Endothelial cell of umbilical vein (primary cell): ENCODE measurements around the gene LHX4. TPM values are rescaled to one million over a fixed set of nuclear protein-coding genes. Genes with fewer than 3 reads are reported as not detected.

Experiments used
- BruUV-seq: library from RNA; stranded (reverse); fragments of 400-500 nt; replicated peaks from 2 replicates; lab custom pipeline; 2021; lab: Mats Ljungman, UMichigan
- CTCF ChIA-PET: fragments of 300-600, 350-600 bp; sonication (Branson Sonifier 250); formaldehyde crosslinking; loops from one replicate; lab custom pipeline; 2021; ENCODE audit warnings: antibody characterized with exemption, inconsistent platforms; lab: Charles Lee
- POLR2A ChIA-PET: fragments of 300-600, 350-600 bp; sonication (Branson Sonifier 250); formaldehyde crosslinking; loops from one replicate; lab custom pipeline; 2021; ENCODE audit warnings: antibody characterized with exemption, inconsistent platforms; lab: Charles Lee
- DNase-seq: peaks from one replicate; pipeline ENCODE4 v3.0.0-alpha.2; 2011; ENCODE audit warnings: low read depth, low spot score
- FAIRE-seq: peaks from 2 replicates; lab custom pipeline; 2011; peaks lifted over from hg19 to GRCh38; lab: Jason Lieb, UNC
- H2AFZ ChIP-seq: 2 replicates; pipeline ENCODE4 v1.6.0; 2012; ENCODE audit warnings: low read depth, low read length, control low read depth, inconsistent platforms
- H3K27ac ChIP-seq: 2 replicates; pipeline ENCODE4 v1.5.1; 2011; ENCODE audit warnings: low read depth, mild to moderate bottlenecking, control low read depth, low read length, moderate library complexity; ENCODE audit not compliant: insufficient read depth
- H3K27me3 ChIP-seq, 2 experiments: 2 replicates each; pipeline versions ENCODE4 v1.6.0 to v1.6.1; 2011; ENCODE audit warnings: low read length in 2 of 2, mixed read lengths in 1 of 2; ENCODE audit not compliant: control insufficient read depth in 2 of 2, insufficient read depth in 2 of 2
- H3K36me3 ChIP-seq, 2 experiments: 2 replicates in 1 of 2; 3 replicates in 1 of 2; pipeline ENCODE4 v1.5.1; 2011; ENCODE audit warnings: low read length in 2 of 2, mild to moderate bottlenecking in 1 of 2, moderate library complexity in 1 of 2; ENCODE audit not compliant: control insufficient read depth in 2 of 2, insufficient read depth in 2 of 2; ENCODE audit errors: extremely low read depth in 1 of 2
- H3K4me1 ChIP-seq: 3 replicates; pipeline ENCODE4 v1.5.1; 2011; ENCODE audit warnings: mild to moderate bottlenecking, low read length; ENCODE audit not compliant: control insufficient read depth, insufficient read depth; ENCODE audit errors: extremely low read depth
- H3K4me2 ChIP-seq: 2 replicates; pipeline ENCODE4 v1.6.1; 2011; ENCODE audit warnings: low read length, control low read depth, mixed read lengths; ENCODE audit not compliant: insufficient read depth
- H3K4me3 ChIP-seq, 3 experiments: fragments of 200-600 bp in 1 of 3; sonication (generic), shearing (Covaris generic) in 1 of 3; replicated peaks in 1 of 3; 2 replicates each; pipeline ENCODE4 v1.5.1; 2011 to 2016; ENCODE audit warnings: control low read depth in 3 of 3, low read length in 3 of 3, mild to moderate bottlenecking in 2 of 3, inconsistent platforms in 1 of 3, low read depth in 1 of 3, moderate library complexity in 1 of 3; ENCODE audit not compliant: insufficient read depth in 1 of 3
- H3K79me2 ChIP-seq: 2 replicates; pipeline ENCODE4 v1.6.0; 2012; ENCODE audit warnings: low read length, inconsistent platforms; ENCODE audit not compliant: control insufficient read depth, insufficient read depth
- H3K9ac ChIP-seq: replicated peaks from 2 replicates; pipeline ENCODE3; 2011; ENCODE audit warnings: low read length, control low read depth; ENCODE audit not compliant: insufficient read depth; ENCODE audit errors: extremely low read depth
- H3K9me1 ChIP-seq: replicated peaks from 3 replicates; pipeline ENCODE4 v1.6.0; 2011; ENCODE audit warnings: mild to moderate bottlenecking, low read length; ENCODE audit not compliant: control insufficient read depth, insufficient read depth; ENCODE audit errors: extremely low read depth
- H3K9me3 ChIP-seq: replicated peaks from 2 replicates; pipeline ENCODE4 v1.5.1; 2012; ENCODE audit warnings: low read length, inconsistent platforms; ENCODE audit not compliant: control insufficient read depth, insufficient read depth
- H4K20me1 ChIP-seq: replicated peaks from 2 replicates; pipeline ENCODE3; 2011; ENCODE audit warnings: mild to moderate bottlenecking, low read length; ENCODE audit not compliant: control insufficient read depth, insufficient read depth; ENCODE audit errors: extremely low read depth
- CTCF ChIP-seq, 2 donors: IDR thresholded peaks; 1 replicate in 1 of 2; 2 replicates in 1 of 2; pipeline ENCODE4 v1.5.1; 2011; ENCODE audit warnings: low read length in 2 of 2, mild to moderate bottlenecking in 2 of 2, moderate library complexity in 2 of 2, control low read depth in 1 of 2, inconsistent platforms in 1 of 2, low read depth in 1 of 2; ENCODE audit not compliant: insufficient read depth in 1 of 2; ENCODE audit errors: extremely low read depth in 1 of 2
- EZH2 ChIP-seq: IDR thresholded peaks from 2 replicates; pipeline ENCODE4 v1.6.1; 2012; ENCODE audit warnings: borderline replicate concordance, low read depth, mild to moderate bottlenecking, moderate library complexity, low read length, inconsistent platforms; ENCODE audit not compliant: severe bottlenecking
- FOS ChIP-seq: IDR thresholded peaks from 2 replicates; pipeline ENCODE4 v1.6.1; 2011; ENCODE audit warnings: mild to moderate bottlenecking, low read length, moderate library complexity, borderline replicate concordance; ENCODE audit not compliant: insufficient read depth
- GATA2 ChIP-seq: IDR thresholded peaks from 2 replicates; pipeline ENCODE4 v1.7.0; 2011; ENCODE audit warnings: low read depth, mild to moderate bottlenecking, moderate library complexity, mixed read lengths, low read length; ENCODE audit not compliant: insufficient read length, insufficient read depth
- JUN ChIP-seq: IDR thresholded peaks from 2 replicates; pipeline ENCODE4 v1.6.1; 2011; ENCODE audit warnings: borderline replicate concordance, low read depth; ENCODE audit not compliant: insufficient read length, insufficient read depth
- MYC ChIP-seq: IDR thresholded peaks from one replicate; pipeline ENCODE4 v1.6.1; 2011; ENCODE audit warnings: mild to moderate bottlenecking, low read depth, low read length
- POLR2A ChIP-seq: IDR thresholded peaks from 2 replicates; pipeline ENCODE4 v1.6.1; 2012; ENCODE audit warnings: low read depth, mild to moderate bottlenecking, control low read depth, low read length
- POLR2AphosphoS5 ChIP-seq: IDR thresholded peaks from 2 replicates; pipeline ENCODE4 v1.6.1; 2012; ENCODE audit warnings: low read depth, mild to moderate bottlenecking, control low read depth, low read length, moderate library complexity; ENCODE audit not compliant: insufficient read depth
- dilution Hi-C: fragments of 300-500 bp; cut with MboI; formaldehyde crosslinking; loops from one replicate; pipeline ENCODE4 v1.15.0; 2019; ENCODE audit warnings: low sequenced_read_pairs; ENCODE audit not compliant: extremely low pct_ligation_motif_present
- intact Hi-C: fragments of 100-400 bp; cut with micrococcal nuclease; formaldehyde crosslinking; loops from one replicate; pipeline ENCODE4 v1.10.0; 2022
- polyA plus RNA-seq, 4 experiments: library from polyadenylated mRNA; depleted of rRNA in 3 of 4; stranded (reverse) in 3 of 4; unstranded in 1 of 4; fragments of >200 nt; gene quantifications; 2 replicates each; pipeline versions ENCODE4 v1.2.1 to v1.2.3, GENCODE V29; 2011 to 2012; ENCODE audit warnings: missing spikeins in 1 of 4
- total RNA-seq: library from RNA; stranded (reverse); gene quantifications from 2 replicates; pipeline ENCODE4 v1.2.3, GENCODE V29; 2021
- TF ChIP-seq, protein P1 (sequence below): IDR thresholded peaks from 2 replicates; pipeline ENCODE4 v1.6.1; 2011; ENCODE audit not compliant: insufficient read depth, insufficient read length

LHX4 gene
- total and polyA plus RNA-seq, 2 donors (not counting 3 experiments of a cell fraction or from before 2014, with no cell fraction given), result not detected

DNA sequence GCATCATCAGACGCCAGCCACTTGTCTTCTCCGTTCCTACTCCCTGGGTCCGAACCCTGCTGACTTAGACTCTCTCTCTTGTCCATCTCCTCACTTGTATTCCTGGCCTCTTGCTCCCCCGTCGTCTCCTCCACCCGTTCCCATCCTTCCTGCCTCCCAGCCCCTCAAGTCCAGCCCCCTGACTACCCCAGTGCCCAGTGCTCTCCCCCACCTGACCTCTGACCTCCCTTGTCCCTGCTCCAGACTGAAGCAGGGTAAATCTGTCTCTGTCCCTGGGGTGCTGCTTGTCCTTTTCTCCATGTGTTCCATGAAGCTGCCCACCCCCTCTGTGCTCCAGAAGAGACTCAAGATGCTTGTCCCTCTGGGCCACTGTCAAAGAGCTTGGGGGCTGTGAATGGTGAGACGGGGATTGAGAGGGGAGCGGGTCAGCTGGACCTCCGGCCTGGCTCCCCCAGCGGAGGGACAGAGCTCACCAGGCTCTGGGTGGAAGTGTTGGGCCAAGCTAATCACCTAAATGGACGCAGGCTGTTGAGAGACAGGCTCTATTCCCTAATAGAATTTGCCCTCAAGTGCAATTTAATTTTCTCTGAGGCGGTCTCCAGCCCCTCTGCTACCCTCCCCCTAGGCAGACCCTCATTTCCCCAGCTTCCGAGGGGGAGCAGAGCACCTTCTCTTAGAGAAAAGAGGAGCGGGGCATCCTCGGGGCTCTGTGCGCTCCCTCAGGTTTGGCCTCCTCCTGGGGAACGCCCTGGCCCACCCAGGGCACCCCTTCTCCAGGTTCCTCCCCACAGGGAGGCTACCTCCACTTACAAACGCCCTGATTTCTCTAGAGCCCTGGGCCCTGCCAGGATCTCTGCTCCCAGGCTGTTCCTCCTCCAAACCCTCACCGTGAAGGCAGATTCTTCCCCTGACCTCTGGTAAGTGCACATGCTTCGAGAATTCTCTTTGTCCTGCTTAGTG is 11.0 kb upstream of the LHX4 start:
- Histone ChIP-seq H3K4me2 (no peak overlapping the region), H3K79me2 (no peaks in the 10 kb centered on the region), H3K4me1 (no peaks in the 10 kb centered on the region), H3K9me1 (no peaks in the 10 kb centered on the region), H3K9me3 (no peaks in the 10 kb centered on the region), H4K20me1 (no peaks in the 10 kb centered on the region), H3K27ac (no peak overlapping the region), H3K27me3 (peaks cover 10 to 12% of the 10 kb centered on the region in 2 experiments), H3K4me3 (no peak overlapping the region), H2AFZ (no peak overlapping the region), H3K9ac (no peak overlapping the region), H3K36me3 (no peaks in the 10 kb centered on the region)
- ChIA-PET CTCF (no interaction called here), POLR2A (no interaction called here)
- no TSS peak for BruUV-seq
- dilution Hi-C loops, result no loop called here
- DNase-seq (no peak), FAIRE-seq (no peak)
- intact Hi-C loops, result no loop called here
- TF ChIP-seq GATA2, result no peak
- TF ChIP-seq POLR2A, result no peak
- no peak for TF ChIP-seq FOS
- TF ChIP-seq CTCF (IDR thresholded peaks at IDR 0.05; ENCODE audit: extremely low read depth in 1 of 2, insufficient read depth in 1 of 2, low read depth in 1 of 2, low read length in 2 of 2), result no peak
- TF ChIP-seq, protein P1, sequence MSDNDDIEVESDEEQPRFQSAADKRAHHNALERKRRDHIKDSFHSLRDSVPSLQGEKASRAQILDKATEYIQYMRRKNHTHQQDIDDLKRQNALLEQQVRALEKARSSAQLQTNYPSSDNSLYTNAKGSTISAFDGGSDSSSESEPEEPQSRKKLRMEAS, result no peak
- no peak for TF ChIP-seq JUN
- TF ChIP-seq MYC, result no peak
- no peak for TF ChIP-seq POLR2AphosphoS5
- TF ChIP-seq EZH2, result no peak
